Nephron progenitor cell (in vitro differentiated cells): ENCODE results near the gene WNT11.

Experiments used
- DNase-seq: peaks from one replicate; pipeline ENCODE4 v3.0.0; 2021
- H3K27ac Mint-ChIP-seq: 2 replicates; pipeline ENCODE4 v1.8.0; 2021; ENCODE audit warnings: mild to moderate bottlenecking, moderate library complexity, mixed read lengths
- H3K27me3 Mint-ChIP-seq: 2 replicates; pipeline ENCODE4 v1.8.0; 2021; ENCODE audit warnings: mild to moderate bottlenecking, low read depth, mixed read lengths; ENCODE audit not compliant: poor library complexity
- H3K36me3 Mint-ChIP-seq: 2 replicates; pipeline ENCODE4 v1.8.0; 2021; ENCODE audit warnings: low read depth, mixed read lengths
- H3K4me1 Mint-ChIP-seq: 2 replicates; pipeline ENCODE4 v1.8.0; 2021; ENCODE audit warnings: mixed read lengths
- H3K4me3 Mint-ChIP-seq: 2 replicates; pipeline ENCODE4 v1.8.0; 2021; ENCODE audit warnings: mild to moderate bottlenecking, moderate library complexity, mixed read lengths
- H3K9me3 Mint-ChIP-seq: 2 replicates; pipeline ENCODE4 v1.8.0; 2021; ENCODE audit warnings: mild to moderate bottlenecking, moderate library complexity, mixed read lengths
- CTCF ChIP-seq: fragments of 200-600 bp; sonication (generic); IDR thresholded peaks from 2 replicates; pipeline ENCODE4 v1.5.0; 2021; ENCODE audit warnings: antibody characterized with exemption

Gene WNT11

GRCh38 chr11:76193219-76193618 is 13.1 kb downstream of the WNT11 start:
- H3K36me3 Mint-ChIP-seq = no peaks in the 10 kb centered on the region
- DNase-seq = peak; percentile 60
- H3K4me3 Mint-ChIP-seq = no peak overlapping the region
- H3K4me1 Mint-ChIP-seq = peaks cover 5% of the 10 kb centered on the region
- H3K27me3 Mint-ChIP-seq = peaks cover 7% of the 10 kb centered on the region
- no peak for TF ChIP-seq CTCF
- H3K27ac Mint-ChIP-seq = no peak overlapping the region
- no peaks in the 10 kb centered on the region for H3K9me3 Mint-ChIP-seq

- DNase-seq = no peak
- H3K36me3 Mint-ChIP-seq = no peaks in the 10 kb centered on the region
Measured at GRCh38 chr11:76190376-76190775, 15.9 kb downstream of the WNT11 start.

GRCh38 chr11:76189682-76190081 is 16.6 kb downstream of the WNT11 start:
- no peak for TF ChIP-seq CTCF
- no peak overlapping the region for H3K4me3 Mint-ChIP-seq
- H3K4me1 Mint-ChIP-seq = peaks cover 22% of the 10 kb centered on the region
- H3K27ac Mint-ChIP-seq = no peak overlapping the region
- H3K9me3 Mint-ChIP-seq = no peaks in the 10 kb centered on the region
- DNase-seq = no peak
- peaks cover 6% of the 10 kb centered on the region for H3K27me3 Mint-ChIP-seq
- no peaks in the 10 kb centered on the region for H3K36me3 Mint-ChIP-seq

More at GRCh38 chr11:76190376-76190775, 15.9 kb downstream of the WNT11 start:
- Mint-ChIP-seq H3K9me3 (no peaks in the 10 kb centered on the region), H3K27me3 (peaks cover 9% of the 10 kb centered on the region), H3K27ac (no peak overlapping the region), H3K4me3 (no peak overlapping the region), H3K4me1 (peaks cover 22% of the 10 kb centered on the region)
- no peak for TF ChIP-seq CTCF

GRCh38 chr11:76188873-76189272 is 17.4 kb downstream of the WNT11 start:
- H3K27ac Mint-ChIP-seq = no peak overlapping the region
- no peak overlapping the region for H3K4me3 Mint-ChIP-seq
- peaks cover 6% of the 10 kb centered on the region for H3K27me3 Mint-ChIP-seq
- DNase-seq = no peak
- no peaks in the 10 kb centered on the region for H3K9me3 Mint-ChIP-seq
- peaks cover 22% of the 10 kb centered on the region for H3K4me1 Mint-ChIP-seq
- no peak for TF ChIP-seq CTCF
- H3K36me3 Mint-ChIP-seq = no peaks in the 10 kb centered on the region

- Mint-ChIP-seq H3K9me3 (no peaks in the 10 kb centered on the region), H3K27ac (no peak overlapping the region), H3K4me3 (no peak overlapping the region), H3K4me1 (peaks cover 22% of the 10 kb centered on the region), H3K36me3 (no peaks in the 10 kb centered on the region), H3K27me3 (peaks cover 12% of the 10 kb centered on the region)
- no peak for DNase-seq
- no peak for TF ChIP-seq CTCF
Measured at GRCh38 chr11:76186776-76187279, 19.5 kb downstream of the WNT11 start.

GRCh38 chr11:76185931-76186401 is 20.3 kb downstream of the WNT11 start:
- H3K9me3 Mint-ChIP-seq = no peaks in the 10 kb centered on the region
- peaks cover 22% of the 10 kb centered on the region for H3K4me1 Mint-ChIP-seq
- H3K27me3 Mint-ChIP-seq = peaks cover 12% of the 10 kb centered on the region
- TF ChIP-seq CTCF = no peak
- no peak overlapping the region for H3K27ac Mint-ChIP-seq
- DNase-seq = peak; percentile 56
- H3K36me3 Mint-ChIP-seq = no peaks in the 10 kb centered on the region
- peak overlapping the region; percentile 42 for H3K4me3 Mint-ChIP-seq
